T-helper 1 cell treated with Interleukin-12 subunit alpha and Interleukin-12 subunit beta and Interleukin-4 antibody, amounts not matched to agents 30 μg/mL and 1 μg/mL, for 36 hours (primary cell): Measurements from ENCODE around the gene EPB41L2.

Source experiments
- H3K27ac Mint-ChIP-seq: one replicate; pipeline ENCODE4 v1.8.0; 2021; ENCODE audit warnings: mild to moderate bottlenecking, mixed read lengths
- H3K27me3 Mint-ChIP-seq: one replicate; pipeline ENCODE4 v1.8.0; 2021; ENCODE audit warnings: low read depth, mixed read lengths
- H3K36me3 Mint-ChIP-seq: one replicate; pipeline ENCODE4 v1.8.0; 2021; ENCODE audit warnings: low read depth, mixed read lengths
- H3K4me1 Mint-ChIP-seq: one replicate; pipeline ENCODE4 v1.8.0; 2021; ENCODE audit warnings: low read depth, mixed read lengths
- H3K4me3 Mint-ChIP-seq: one replicate; pipeline ENCODE4 v1.8.0; 2021; ENCODE audit warnings: mild to moderate bottlenecking, moderate library complexity, mixed read lengths
- H3K9me3 Mint-ChIP-seq: one replicate; pipeline ENCODE4 v1.8.0; 2021; ENCODE audit warnings: mixed read lengths

EPB41L2 gene

GRCh38 chr6:130879826-130880225 is 183.2 kb downstream of the EPB41L2 start:
- Mint-ChIP-seq H3K4me3 (no peak overlapping the region), H3K36me3 (no peaks in the 10 kb centered on the region), H3K4me1 (no peaks in the 10 kb centered on the region), H3K9me3 (no peaks in the 10 kb centered on the region), H3K27me3 (no peaks in the 10 kb centered on the region), H3K27ac (no peak overlapping the region)

- Mint-ChIP-seq H3K27ac (no peak overlapping the region), H3K9me3 (no peaks in the 10 kb centered on the region), H3K4me3 (no peak overlapping the region), H3K27me3 (no peaks in the 10 kb centered on the region), H3K4me1 (peaks cover 4% of the 10 kb centered on the region), H3K36me3 (no peaks in the 10 kb centered on the region)
Observed at GRCh38 chr6:130873746-130874145, 189.3 kb downstream of the EPB41L2 start.

GRCh38 chr6:130872250-130873095 is 190.6 kb downstream of the EPB41L2 start:
- Mint-ChIP-seq H3K4me3 (no peak overlapping the region), H3K4me1 (peaks cover 4% of the 10 kb centered on the region), H3K27ac (no peak overlapping the region), H3K27me3 (no peaks in the 10 kb centered on the region), H3K9me3 (no peaks in the 10 kb centered on the region), H3K36me3 (no peaks in the 10 kb centered on the region)

GRCh38 chr6:130870179-130870880 is 192.7 kb downstream of the EPB41L2 start:
- H3K4me1 Mint-ChIP-seq = peaks cover 4% of the 10 kb centered on the region
- no peaks in the 10 kb centered on the region for H3K27me3 Mint-ChIP-seq
- H3K27ac Mint-ChIP-seq = no peak overlapping the region
- no peak overlapping the region for H3K4me3 Mint-ChIP-seq
- H3K36me3 Mint-ChIP-seq = no peaks in the 10 kb centered on the region
- no peaks in the 10 kb centered on the region for H3K9me3 Mint-ChIP-seq

- H3K9me3 Mint-ChIP-seq = no peaks in the 10 kb centered on the region
- no peaks in the 10 kb centered on the region for H3K27me3 Mint-ChIP-seq
- no peak overlapping the region for H3K27ac Mint-ChIP-seq
- peaks cover 4% of the 10 kb centered on the region for H3K4me1 Mint-ChIP-seq
- no peaks in the 10 kb centered on the region for H3K36me3 Mint-ChIP-seq
- no peak overlapping the region for H3K4me3 Mint-ChIP-seq
Observed at GRCh38 chr6:130869681-130870080, 193.4 kb downstream of the EPB41L2 start.

- Mint-ChIP-seq H3K9me3 (no peaks in the 10 kb centered on the region), H3K27me3 (no peaks in the 10 kb centered on the region), H3K4me1 (no peaks in the 10 kb centered on the region), H3K36me3 (no peaks in the 10 kb centered on the region), H3K4me3 (no peak overlapping the region), H3K27ac (no peak overlapping the region)
Observed at GRCh38 chr6:130865793-130866192, 197.3 kb downstream of the EPB41L2 start.

GRCh38 chr6:130864344-130864743 is 198.7 kb downstream of the EPB41L2 start:
- no peak overlapping the region for H3K4me3 Mint-ChIP-seq
- no peaks in the 10 kb centered on the region for H3K9me3 Mint-ChIP-seq
- no peaks in the 10 kb centered on the region for H3K4me1 Mint-ChIP-seq
- no peaks in the 10 kb centered on the region for H3K36me3 Mint-ChIP-seq
- H3K27me3 Mint-ChIP-seq = no peaks in the 10 kb centered on the region
- H3K27ac Mint-ChIP-seq = no peak overlapping the region

- no peaks in the 10 kb centered on the region for H3K9me3 Mint-ChIP-seq
- no peak overlapping the region for H3K4me3 Mint-ChIP-seq
- H3K36me3 Mint-ChIP-seq = no peaks in the 10 kb centered on the region
- H3K27ac Mint-ChIP-seq = no peak overlapping the region
- H3K27me3 Mint-ChIP-seq = no peaks in the 10 kb centered on the region
- H3K4me1 Mint-ChIP-seq = no peaks in the 10 kb centered on the region
Observed at GRCh38 chr6:130863415-130864230, 199.4 kb downstream of the EPB41L2 start.

GRCh38 chr6:130862370-130862769 is 200.7 kb downstream of the EPB41L2 start:
- Mint-ChIP-seq H3K9me3 (no peaks in the 10 kb centered on the region), H3K27me3 (no peaks in the 10 kb centered on the region), H3K27ac (no peak overlapping the region), H3K4me1 (no peaks in the 10 kb centered on the region), H3K36me3 (no peaks in the 10 kb centered on the region), H3K4me3 (no peak overlapping the region)

GRCh38 chr6:130859161-130859867 is 203.7 kb downstream of the EPB41L2 start:
- Mint-ChIP-seq H3K36me3 (no peaks in the 10 kb centered on the region), H3K4me1 (no peaks in the 10 kb centered on the region), H3K4me3 (no peak overlapping the region), H3K27ac (no peak overlapping the region), H3K27me3 (no peaks in the 10 kb centered on the region), H3K9me3 (no peaks in the 10 kb centered on the region)

- H3K4me1 Mint-ChIP-seq = no peaks in the 10 kb centered on the region
- no peak overlapping the region for H3K27ac Mint-ChIP-seq
- no peak overlapping the region for H3K4me3 Mint-ChIP-seq
- no peaks in the 10 kb centered on the region for H3K27me3 Mint-ChIP-seq
- H3K36me3 Mint-ChIP-seq = no peaks in the 10 kb centered on the region
- no peaks in the 10 kb centered on the region for H3K9me3 Mint-ChIP-seq
Observed at GRCh38 chr6:130858498-130859160, 204.4 kb downstream of the EPB41L2 start.

- H3K27me3 Mint-ChIP-seq = no peaks in the 10 kb centered on the region
- no peaks in the 10 kb centered on the region for H3K4me1 Mint-ChIP-seq
- no peaks in the 10 kb centered on the region for H3K9me3 Mint-ChIP-seq
- no peaks in the 10 kb centered on the region for H3K36me3 Mint-ChIP-seq
- no peak overlapping the region for H3K27ac Mint-ChIP-seq
- H3K4me3 Mint-ChIP-seq = no peak overlapping the region
Observed at GRCh38 chr6:130858054-130858453, 205.0 kb downstream of the EPB41L2 start.

- H3K4me1 Mint-ChIP-seq = peaks cover 3% of the 10 kb centered on the region
- H3K27ac Mint-ChIP-seq = no peak overlapping the region
- no peaks in the 10 kb centered on the region for H3K36me3 Mint-ChIP-seq
- H3K9me3 Mint-ChIP-seq = no peaks in the 10 kb centered on the region
- no peaks in the 10 kb centered on the region for H3K27me3 Mint-ChIP-seq
- no peak overlapping the region for H3K4me3 Mint-ChIP-seq
Observed at GRCh38 chr6:130853555-130854183, 209.4 kb downstream of the EPB41L2 start.
